ENCODE measurements around the gene CFD. TPM values are rescaled to one million over a fixed set of nuclear protein-coding genes. Genes with fewer than 3 reads are reported as not detected.

CFD gene
- total and polyA plus RNA-seq, 10 of the 15 experiments (the other 5 are each of a cell fraction or from before 2014, with no cell fraction given): 0.05 to 1.1 (median 0.38) TPM; not detected in 4

- Histone ChIP-seq H3K4me3 (no peak overlapping the region), H3K27ac (ENCODE audit: control insufficient read depth, insufficient read depth) (no peak overlapping the region), H4K20me1 (ENCODE audit: control insufficient read depth, insufficient read depth) (no peaks in the 10 kb centered on the region), H3K9ac (ENCODE audit: control insufficient read depth, insufficient read depth, low read length) (no peak overlapping the region), H3K36me3 (ENCODE audit: control insufficient read depth in 2 of 2, insufficient read depth in 2 of 2, low read length in 1 of 2) (no peaks in the 10 kb centered on the region), H3K27me3 (replicated peaks in 1 of 2; ENCODE audit: control insufficient read depth in 2 of 2, insufficient read depth in 2 of 2, low read length in 1 of 2) (no peaks in the 10 kb centered on the region), H3K9me3 (replicated peaks; ENCODE audit: control insufficient read depth, insufficient read depth, low read length) (no peaks in the 10 kb centered on the region), H3K79me2 (ENCODE audit: control insufficient read depth, insufficient read depth, low read length) (no peaks in the 10 kb centered on the region), H3K4me1 (ENCODE audit: control insufficient read depth, insufficient read depth, low read length) (no peaks in the 10 kb centered on the region), H2AFZ (ENCODE audit: control insufficient read depth, low read depth, low read length) (no peak overlapping the region), H3K4me2 (ENCODE audit: control insufficient read depth, insufficient read depth) (no peak overlapping the region)
- ChIA-PET CTCF (interaction anchor here (1.3 kb wide), 1 partner anchor 178 kb away, joined by 4 read pairs; no protein-coding TSS in a partner anchor), SMC1A (ENCODE audit: uncharacterized antibody, unreplicated experiment) (interaction anchor here (1.1 kb wide), 1 partner anchor 26 kb away, joined by 3 read pairs; no protein-coding TSS in a partner anchor), RAD21 (ENCODE audit: unreplicated experiment) (no interaction called here), POLR2A (no interaction called here)
- BruUV-seq (replicated peaks): no TSS peak
- FAIRE-seq (no peak), DNase-seq (ENCODE audit: low read depth, low spot score) (no peak), ATAC-seq (no peak)
- 35% methylated on average over 11 of the region's 12 CpGs for WGBS (ENCODE audit: insufficient coverage, insufficient replicate concordance, low lambda C conversion rate, missing lambda C conversion rate)
- intact Hi-C loops (cut with micrococcal nuclease; ENCODE audit: unreplicated experiment): no loop called here
- no peak for TF ChIP-seq IRF3 (IDR thresholded peaks at IDR 0.05)
- no peak for TF ChIP-seq RAD21 (IDR thresholded peaks at IDR 0.05; ENCODE audit: insufficient read depth, low read depth, low read length)
- in situ Hi-C loops (cut with MboI): no loop called here
These were observed 35.8 kb upstream of the CFD start for GRCh38 chr19:823565-824121.

- no peak for TF ChIP-seq SREBF2 (IDR thresholded peaks at IDR 0.05; ENCODE audit: low read length)
- no peak for TF ChIP-seq TARDBP (IDR thresholded peaks at IDR 0.05; ENCODE audit: borderline replicate concordance)
- TF ChIP-seq ZBTB4 (CRISPR knock-in tag; IDR thresholded peaks at IDR 0.05): no peak
- TF ChIP-seq MXI1 (IDR thresholded peaks at IDR 0.05; ENCODE audit: low read depth, low read length): no peak
- TF ChIP-seq RB1 (IDR thresholded peaks at IDR 0.05; ENCODE audit: borderline replicate concordance): no peak
- TF ChIP-seq HCFC1 (IDR thresholded peaks at IDR 0.05; ENCODE audit: low read length): no peak
- TF ChIP-seq NR2C2 (IDR thresholded peaks at IDR 0.05; ENCODE audit: borderline replicate concordance, control insufficient read depth, insufficient read length, low read depth): no peak
- no peak for TF ChIP-seq YBX1 (IDR thresholded peaks at IDR 0.05)
- TF ChIP-seq STAT1 (conservative IDR thresholded peaks at IDR 0.05): no peak
- TF ChIP-seq MYC (IDR thresholded peaks at IDR 0.05; ENCODE audit: insufficient read depth, insufficient read length, insufficient replicate concordance, low read length, severe bottlenecking): no peak
- TF ChIP-seq TBL1XR1 (IDR thresholded peaks at IDR 0.05; ENCODE audit: low read depth, low read length): no peak
- no peak for TF ChIP-seq LARP7 (IDR thresholded peaks at IDR 0.05)
- TF ChIP-seq MYB (IDR thresholded peaks at IDR 0.05; ENCODE audit: borderline replicate concordance, low read depth, low read length): no peak
- H3K27ac ChIP-seq (ENCODE audit: control insufficient read depth, insufficient read depth): no peak overlapping the region
- ChIA-PET RAD21 (ENCODE audit: unreplicated experiment) (no interaction called here), POLR2A (no interaction called here), CTCF (no interaction called here), SMC1A (ENCODE audit: uncharacterized antibody, unreplicated experiment) (interaction anchor here (1.1 kb wide), 1 partner anchor 24 kb away, joined by 3 read pairs; no protein-coding TSS in a partner anchor)
- H3K4me3 ChIP-seq: no peak overlapping the region
- WGBS (ENCODE audit: insufficient coverage, insufficient replicate concordance, low lambda C conversion rate, missing lambda C conversion rate): 53% methylated on average over 15 of the region's 15 CpGs
- intact Hi-C loops (cut with micrococcal nuclease; ENCODE audit: unreplicated experiment): no loop called here
- H3K79me2 ChIP-seq (ENCODE audit: control insufficient read depth, insufficient read depth, low read length): no peaks in the 10 kb centered on the region
- no peak overlapping the region for H3K9ac ChIP-seq (ENCODE audit: control insufficient read depth, insufficient read depth, low read length)
- H4K20me1 ChIP-seq (ENCODE audit: control insufficient read depth, insufficient read depth): no peaks in the 10 kb centered on the region
- no peaks in the 10 kb centered on the region for H3K36me3 ChIP-seq (ENCODE audit: control insufficient read depth in 2 of 2, insufficient read depth in 2 of 2, low read length in 1 of 2)
- ATAC-seq: no peak
- H3K4me1 ChIP-seq (ENCODE audit: control insufficient read depth, insufficient read depth, low read length): no peaks in the 10 kb centered on the region
- no peak for FAIRE-seq
- DNase-seq (ENCODE audit: low read depth, low spot score): no peak
- in situ Hi-C loops (cut with MboI): no loop called here
- no TSS peak for BruUV-seq (replicated peaks)
- H3K4me2 ChIP-seq (ENCODE audit: control insufficient read depth, insufficient read depth): no peak overlapping the region
- H3K9me3 ChIP-seq (replicated peaks; ENCODE audit: control insufficient read depth, insufficient read depth, low read length): no peaks in the 10 kb centered on the region
- no peak overlapping the region for H2AFZ ChIP-seq (ENCODE audit: control insufficient read depth, low read depth, low read length)
- H3K27me3 ChIP-seq (replicated peaks in 1 of 2; ENCODE audit: control insufficient read depth in 2 of 2, insufficient read depth in 2 of 2, low read length in 1 of 2): no peaks in the 10 kb centered on the region
These were observed 34.6 kb upstream of the CFD start for GRCh38 chr19:824885-825284.
